ENCODE results near the gene MPPED1.

The MPPED1 gene

GRCh38 chr22:43542681-43543521 lies 131.1 kb downstream of the MPPED1 start:
- no peak for DNase-seq (ENCODE audit: low spot score)

GRCh38 chr22:43543522-43544288 lies 131.9 kb downstream of the MPPED1 start:
- DNase-seq (ENCODE audit: low spot score): no peak

GRCh38 chr22:43544289-43544673 lies 132.5 kb downstream of the MPPED1 start:
- no peak for DNase-seq (ENCODE audit: low spot score)

DNA sequence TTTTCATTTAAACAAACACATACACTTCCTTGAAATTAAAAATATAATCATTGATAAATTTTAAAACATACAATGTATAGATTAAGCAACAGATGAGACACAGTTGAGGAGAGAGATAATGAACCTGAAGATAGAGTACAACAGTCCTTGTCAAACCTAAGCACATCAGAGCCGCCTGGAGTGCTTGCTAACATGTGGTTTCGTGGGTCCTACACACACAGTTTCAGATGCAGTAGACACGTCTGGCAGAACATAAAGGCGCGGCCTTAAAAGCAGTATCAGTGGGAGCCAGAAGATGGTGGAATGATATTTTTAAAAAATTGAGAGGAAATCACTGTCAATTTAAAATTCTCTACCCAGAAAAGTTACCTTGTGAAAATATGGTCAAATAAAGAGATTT lies 134.4 kb downstream of the MPPED1 start:
- no peak for DNase-seq (ENCODE audit: low spot score)

GRCh38 chr22:43550024-43550620 lies 138.3 kb downstream of the MPPED1 start:
- DNase-seq (ENCODE audit: low spot score): no peak

GRCh38 chr22:43550672-43551071 lies 138.9 kb downstream of the MPPED1 start:
- no peak for DNase-seq (ENCODE audit: low spot score)

GRCh38 chr22:43553451-43554258 lies 141.8 kb downstream of the MPPED1 start:
- DNase-seq (ENCODE audit: low spot score): no peak

- DNase-seq (ENCODE audit: low spot score): no peak
Observed at GRCh38 chr22:43554259-43554636, 142.4 kb downstream of the MPPED1 start.

- no peak for DNase-seq (ENCODE audit: low spot score)
Observed at GRCh38 chr22:43554694-43555365, 143.0 kb downstream of the MPPED1 start.

GRCh38 chr22:43555561-43556515 lies 144.0 kb downstream of the MPPED1 start:
- DNase-seq (ENCODE audit: low spot score): no peak
